Activated T-helper 1 cell treated with anti-CD3 and anti-CD28 coated beads, Interleukin-12 subunit alpha, Interleukin-12 subunit beta, Interleukin-2, Interleukin-4 antibody, amounts not matched to agents 30 ng/mL and 10 ng/mL and 1 ng/mL, durations not matched to agents 14 hours and 24 hours and 36 hours (primary cell): Measurements from ENCODE around the gene CAPN13. TPM values are rescaled to one million over a fixed set of nuclear protein-coding genes. Genes with fewer than 3 reads are reported as not detected.

ENCODE experiments used
- DNase-seq: peaks from one replicate; pipeline ENCODE4 v3.0.0; 2021; ENCODE audit warnings: low spot score
- H3K27ac Mint-ChIP-seq: one replicate; pipeline ENCODE4 v1.8.0; 2021; ENCODE audit warnings: mild to moderate bottlenecking, mixed read lengths
- H3K27me3 Mint-ChIP-seq: one replicate; pipeline ENCODE4 v1.8.0; 2022; ENCODE audit warnings: mild to moderate bottlenecking, moderate library complexity, mixed read lengths; ENCODE audit not compliant: insufficient read depth
- H3K36me3 Mint-ChIP-seq: one replicate; pipeline ENCODE4 v1.8.0; 2021; ENCODE audit warnings: low read depth, mixed read lengths
- H3K4me1 Mint-ChIP-seq: one replicate; pipeline ENCODE4 v1.8.0; 2021; ENCODE audit warnings: low read depth, mixed read lengths
- H3K4me3 Mint-ChIP-seq: one replicate; pipeline ENCODE4 v1.8.0; 2021; ENCODE audit warnings: mild to moderate bottlenecking, moderate library complexity, mixed read lengths
- H3K9me3 Mint-ChIP-seq: one replicate; pipeline ENCODE4 v1.8.0; 2021; ENCODE audit warnings: mixed read lengths
- intact Hi-C: fragments of 100-400 bp; cut with micrococcal nuclease; formaldehyde crosslinking; loops from one replicate; pipeline ENCODE4 v1.15.1; 2024
- total RNA-seq: library from RNA; stranded (reverse); gene quantifications from 2 replicates; pipeline ENCODE4 v1.2.3, GENCODE V29; 2022

Gene CAPN13
- total RNA-seq, 1 donor from 2014 or later, result not detected

DNA sequence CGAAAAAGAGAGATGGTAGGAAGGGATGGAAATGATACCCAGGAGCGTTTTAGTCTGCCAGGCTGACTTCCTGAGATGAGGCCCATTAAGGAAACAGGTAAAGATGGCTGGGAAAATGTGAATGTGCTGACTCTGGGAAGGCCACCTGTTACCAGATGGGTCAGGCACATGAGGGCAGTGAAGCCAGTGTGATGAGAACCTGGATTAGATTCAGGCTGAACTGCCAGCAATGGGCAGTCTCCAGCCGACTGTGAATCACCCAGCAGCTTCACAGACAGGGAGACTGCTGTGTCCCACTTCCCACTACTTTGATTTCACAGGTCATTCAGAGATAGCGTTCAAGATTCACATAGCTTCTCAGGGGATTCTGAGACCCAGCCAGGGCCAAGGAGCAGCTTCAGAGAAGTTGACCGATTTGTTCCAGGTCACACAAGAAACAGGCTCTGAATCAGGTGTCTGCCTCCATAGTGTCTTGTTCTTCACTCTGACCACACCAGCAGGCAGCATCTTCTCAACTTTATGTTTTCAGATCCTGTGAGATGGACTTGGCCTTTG is 26.4 kb downstream of the CAPN13 start:
- Mint-ChIP-seq H3K27ac (no peak overlapping the region), H3K27me3 (peaks cover under 1% of the 10 kb centered on the region), H3K4me3 (no peak overlapping the region), H3K4me1 (no peaks in the 10 kb centered on the region), H3K9me3 (no peaks in the 10 kb centered on the region), H3K36me3 (no peaks in the 10 kb centered on the region)
- no peak for DNase-seq
- intact Hi-C loops, result no loop called here

DNA sequence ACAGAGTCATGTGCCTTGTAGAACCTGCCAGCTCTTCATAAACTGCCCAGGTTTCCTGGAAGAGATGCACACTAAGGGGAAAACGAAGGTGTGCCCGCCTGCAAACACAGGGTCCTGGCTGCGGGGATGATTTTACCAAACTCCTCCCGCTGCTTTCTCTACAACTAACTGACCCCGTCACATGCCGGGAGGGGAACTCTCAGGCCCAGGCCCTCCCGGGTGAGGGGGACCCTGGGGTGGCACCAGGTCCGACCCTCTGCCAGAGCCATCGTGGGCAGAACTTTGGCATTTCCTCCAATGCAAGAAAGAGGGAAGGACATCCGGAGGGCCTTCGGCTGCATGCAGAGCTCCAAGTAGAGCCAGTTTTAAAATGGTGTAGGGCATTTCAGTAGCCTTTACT is 28.6 kb downstream of the CAPN13 start:
- H3K4me1 Mint-ChIP-seq, result no peaks in the 10 kb centered on the region
- H3K4me3 Mint-ChIP-seq, result no peak overlapping the region
- DNase-seq, result no peak
- H3K36me3 Mint-ChIP-seq, result no peaks in the 10 kb centered on the region
- H3K27ac Mint-ChIP-seq, result no peak overlapping the region
- intact Hi-C loops, result no loop called here
- no peaks in the 10 kb centered on the region for H3K9me3 Mint-ChIP-seq
- H3K27me3 Mint-ChIP-seq, result peaks cover 11% of the 10 kb centered on the region

DNA sequence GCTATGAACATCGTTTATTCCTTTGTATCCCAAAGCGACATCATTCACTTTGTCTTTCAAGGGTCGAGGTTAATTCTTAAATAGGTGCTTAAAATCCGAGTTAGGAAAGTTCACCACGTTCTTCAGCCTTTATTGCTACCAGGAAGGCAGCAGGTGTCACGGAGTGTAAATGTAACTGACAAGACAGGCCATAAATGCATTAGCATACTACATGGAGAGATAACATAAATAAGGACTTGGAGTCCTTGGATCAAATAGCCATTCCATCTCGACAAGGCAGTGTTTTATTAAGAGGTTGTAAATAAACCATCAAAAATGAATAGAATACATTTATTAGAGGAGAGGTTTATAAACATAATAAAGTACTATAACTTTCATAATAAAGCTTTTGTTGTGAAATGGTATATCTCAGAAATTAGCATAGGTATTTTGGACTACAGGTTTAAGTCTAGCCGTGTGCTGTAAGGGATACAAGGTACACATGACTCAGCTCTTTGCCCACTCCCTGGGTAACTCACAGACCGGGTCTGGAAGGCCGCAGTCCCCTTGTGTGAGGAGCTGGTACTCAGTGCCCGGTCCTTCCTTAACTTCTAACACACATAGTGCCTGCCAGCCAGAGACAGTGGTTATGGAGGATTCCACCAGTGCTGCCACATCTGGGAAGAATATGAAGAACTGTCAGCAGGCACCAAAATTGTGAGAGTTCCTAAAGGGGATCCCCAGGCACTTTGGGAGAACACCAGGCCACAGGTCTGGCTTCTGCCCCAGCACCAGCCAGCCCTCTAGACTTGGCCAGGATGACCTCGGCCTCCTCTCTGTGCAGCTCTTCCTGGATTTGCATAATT is 29.4 kb downstream of the CAPN13 start:
- Mint-ChIP-seq H3K4me3 (no peak overlapping the region), H3K36me3 (no peaks in the 10 kb centered on the region), H3K27ac (no peak overlapping the region), H3K4me1 (no peaks in the 10 kb centered on the region), H3K9me3 (no peaks in the 10 kb centered on the region), H3K27me3 (peaks cover 11% of the 10 kb centered on the region)
- no peak for DNase-seq
- intact Hi-C loops, result no loop called here

DNA sequence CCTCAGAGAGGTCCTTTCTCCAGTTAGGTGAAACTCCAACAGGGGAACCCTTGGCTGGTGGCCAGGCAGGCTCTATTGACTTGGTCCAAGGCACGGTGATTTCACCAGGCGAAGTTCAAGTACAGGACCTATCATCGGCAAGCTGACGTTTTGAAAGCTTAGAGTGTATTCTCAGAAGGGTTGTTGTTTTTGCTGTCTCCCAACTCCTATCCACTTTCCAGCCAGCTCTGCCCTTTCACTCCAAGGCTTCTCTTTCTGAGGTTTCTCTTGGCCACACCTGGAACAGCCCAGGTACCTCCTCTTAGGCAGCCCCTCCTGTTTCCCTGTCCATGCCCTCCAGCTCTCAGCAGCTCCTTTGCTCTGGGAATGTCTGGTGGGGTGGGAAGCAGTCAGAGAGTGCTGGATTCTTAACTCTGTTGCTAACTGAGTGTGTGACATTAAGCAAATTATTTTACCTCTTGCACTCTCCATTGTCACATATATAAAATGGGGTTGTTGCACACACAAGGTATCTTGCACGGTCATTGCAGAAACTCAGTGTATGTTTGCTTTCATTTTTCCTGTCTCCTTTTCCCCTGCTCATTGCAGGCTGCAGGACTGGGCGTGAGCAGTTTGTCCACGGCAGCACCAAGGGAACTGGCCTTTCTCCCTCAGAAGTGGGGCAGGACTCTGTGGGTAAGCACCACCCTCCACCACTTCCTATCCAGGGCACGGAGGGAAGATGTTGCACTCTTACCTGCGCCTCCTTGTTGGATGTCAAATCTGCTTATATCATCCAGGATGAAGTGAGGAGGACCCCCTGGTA is 30.2 kb downstream of the CAPN13 start:
- intact Hi-C loops, result no loop called here
- Mint-ChIP-seq H3K9me3 (no peaks in the 10 kb centered on the region), H3K4me3 (no peak overlapping the region), H3K4me1 (no peaks in the 10 kb centered on the region), H3K27me3 (peaks cover 11% of the 10 kb centered on the region), H3K36me3 (no peaks in the 10 kb centered on the region), H3K27ac (no peak overlapping the region)
- DNase-seq, result no peak

DNA sequence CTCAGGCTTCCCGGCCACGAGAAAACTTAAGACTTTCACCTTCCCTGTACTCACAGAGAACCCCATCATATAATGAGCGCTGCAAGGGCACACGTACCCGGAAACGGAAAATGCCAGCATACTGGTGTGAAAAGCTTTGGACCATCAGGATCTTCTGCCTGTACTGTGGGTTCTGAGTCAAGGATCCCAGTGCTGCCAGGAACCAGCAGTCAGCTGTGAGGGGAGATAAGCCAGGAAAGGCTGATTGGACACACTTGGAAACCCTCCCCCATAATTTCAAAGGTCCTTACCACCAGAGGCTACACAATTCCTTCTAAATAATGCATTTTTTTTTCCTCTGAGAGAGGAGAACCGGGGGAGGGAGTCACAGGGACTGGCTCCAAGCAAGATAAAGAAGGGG is 31.4 kb downstream of the CAPN13 start:
- peaks cover 11% of the 10 kb centered on the region for H3K27me3 Mint-ChIP-seq
- intact Hi-C loops, result no loop called here
- H3K36me3 Mint-ChIP-seq, result no peaks in the 10 kb centered on the region
- DNase-seq, result no peak
- no peaks in the 10 kb centered on the region for H3K9me3 Mint-ChIP-seq
- H3K27ac Mint-ChIP-seq, result no peak overlapping the region
- no peaks in the 10 kb centered on the region for H3K4me1 Mint-ChIP-seq
- H3K4me3 Mint-ChIP-seq, result no peak overlapping the region

DNA sequence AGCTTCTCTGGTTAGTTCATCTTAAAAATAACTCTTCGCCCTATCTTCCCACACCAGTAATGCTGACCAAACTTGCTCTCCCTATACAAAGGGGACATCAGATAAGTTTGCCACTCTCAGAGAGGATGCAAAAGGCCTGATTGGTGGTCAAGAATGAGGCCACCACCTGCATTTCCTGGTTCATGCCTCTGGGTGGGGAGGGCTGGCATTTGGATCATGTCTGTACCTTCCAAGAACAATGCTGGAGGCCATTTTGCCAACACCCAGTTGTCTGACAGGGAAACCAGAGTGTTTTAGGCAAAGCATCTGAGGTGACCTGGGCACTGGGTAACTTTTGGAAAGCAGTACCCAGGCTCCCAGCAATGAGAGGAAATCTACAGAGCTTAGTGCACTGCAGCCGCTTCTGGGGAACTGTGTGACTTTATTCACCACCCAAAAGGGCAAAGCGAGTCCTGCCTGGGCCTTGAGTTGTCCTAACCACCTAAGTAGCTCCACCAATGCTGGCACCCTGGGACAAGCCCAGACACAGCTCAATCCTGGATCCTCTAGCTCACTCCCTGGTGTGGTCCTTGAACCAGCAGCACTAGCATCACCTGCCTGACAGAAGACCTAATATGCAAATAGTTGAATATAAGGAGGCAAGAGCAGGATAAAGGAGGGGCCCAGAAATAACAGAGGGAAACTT is 35.1 kb downstream of the CAPN13 start:
- H3K4me3 Mint-ChIP-seq, result no peak overlapping the region
- H3K27me3 Mint-ChIP-seq, result peaks cover 12% of the 10 kb centered on the region
- H3K9me3 Mint-ChIP-seq, result no peaks in the 10 kb centered on the region
- H3K4me1 Mint-ChIP-seq, result no peaks in the 10 kb centered on the region
- intact Hi-C loops, result no loop called here
- no peaks in the 10 kb centered on the region for H3K36me3 Mint-ChIP-seq
- no peak for DNase-seq
- H3K27ac Mint-ChIP-seq, result no peak overlapping the region

DNA sequence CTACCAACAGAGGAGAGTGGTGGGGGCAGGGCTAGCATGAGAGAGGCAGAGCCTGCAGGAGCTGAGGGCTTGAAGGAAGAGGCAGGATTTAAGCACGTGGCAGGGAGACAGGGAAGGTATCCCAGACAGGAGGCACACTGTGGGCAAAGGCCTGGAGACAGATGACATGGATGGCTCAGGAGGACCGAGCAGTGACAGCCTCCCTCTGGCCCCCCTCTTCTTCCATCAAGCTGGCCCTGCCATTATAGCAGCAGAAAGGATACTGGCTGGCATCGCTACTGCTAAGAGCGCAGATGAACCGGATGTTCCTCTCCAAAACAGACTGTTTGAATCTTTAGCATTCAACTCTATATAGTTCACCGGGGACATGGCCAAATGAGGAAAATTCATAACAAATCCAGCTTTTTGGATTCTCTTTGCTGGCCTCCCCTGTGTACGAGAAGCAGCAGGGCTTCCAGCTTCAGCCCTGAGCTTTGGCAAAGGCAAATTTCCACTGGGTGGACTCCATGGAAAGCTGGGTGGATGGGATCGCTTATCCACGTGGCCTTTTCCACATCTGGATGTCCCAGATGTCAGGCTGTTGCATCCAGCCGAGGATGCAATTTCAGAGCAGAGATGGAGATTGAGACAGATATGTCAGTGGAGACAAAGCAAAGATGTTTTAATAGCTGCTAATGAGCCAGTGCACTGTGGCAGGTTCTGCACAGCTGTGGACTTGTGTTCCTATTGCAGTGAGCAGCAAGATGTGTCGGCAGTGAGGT is 36.2 kb downstream of the CAPN13 start:
- Mint-ChIP-seq H3K36me3 (no peaks in the 10 kb centered on the region), H3K9me3 (no peaks in the 10 kb centered on the region), H3K4me3 (no peak overlapping the region), H3K27me3 (peaks cover 12% of the 10 kb centered on the region), H3K27ac (no peak overlapping the region), H3K4me1 (no peaks in the 10 kb centered on the region)
- intact Hi-C loops, result no loop called here
- DNase-seq, result no peak

DNA sequence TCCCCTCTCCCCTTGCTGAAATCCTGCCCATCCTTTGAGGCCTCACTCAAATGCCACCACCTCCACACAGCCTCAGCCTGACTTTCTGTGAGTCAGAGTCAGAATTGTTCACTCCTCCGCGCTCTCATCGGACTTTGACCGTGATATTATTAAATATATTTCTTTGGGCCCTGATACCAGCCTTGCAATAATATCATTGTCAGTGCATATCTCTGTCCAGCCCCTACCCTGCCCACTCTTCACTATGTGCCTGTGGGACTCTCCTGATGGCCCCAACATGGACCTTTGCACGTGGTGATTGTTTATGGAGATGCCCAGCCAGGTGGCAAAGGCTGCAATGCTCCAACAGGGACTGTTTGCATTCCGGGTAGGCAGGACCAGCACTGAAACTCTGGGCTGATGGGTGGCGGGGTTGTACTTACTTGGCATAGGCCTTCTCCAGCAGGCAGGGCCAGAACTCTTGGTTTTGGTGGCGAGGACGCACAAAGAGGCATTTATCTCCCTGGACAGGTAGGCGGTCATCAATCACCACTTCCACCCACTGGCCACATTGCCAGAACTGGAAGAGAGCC is 37.3 kb downstream of the CAPN13 start:
- intact Hi-C loops, result no loop called here
- H3K4me1 Mint-ChIP-seq, result no peaks in the 10 kb centered on the region
- DNase-seq, result no peak
- H3K36me3 Mint-ChIP-seq, result no peaks in the 10 kb centered on the region
- H3K27ac Mint-ChIP-seq, result no peak overlapping the region
- H3K9me3 Mint-ChIP-seq, result no peaks in the 10 kb centered on the region
- peaks cover 8% of the 10 kb centered on the region for H3K27me3 Mint-ChIP-seq
- H3K4me3 Mint-ChIP-seq, result no peak overlapping the region

DNA sequence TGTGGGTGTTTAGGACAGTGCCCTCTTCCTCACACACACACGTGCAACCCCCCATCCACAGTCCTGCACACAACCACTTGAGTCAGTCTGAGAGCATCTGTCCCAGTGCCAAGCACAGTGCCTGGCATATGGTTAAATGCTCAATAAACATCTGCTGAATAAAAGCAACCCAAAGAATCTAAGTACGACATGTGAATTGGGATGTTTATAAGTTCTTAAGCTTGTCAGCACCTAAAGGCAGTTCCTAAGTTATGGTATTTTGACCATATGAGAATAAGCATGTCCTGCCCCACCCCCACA is 37.8 kb downstream of the CAPN13 start:
- Mint-ChIP-seq H3K4me1 (no peaks in the 10 kb centered on the region), H3K36me3 (no peaks in the 10 kb centered on the region), H3K27ac (no peak overlapping the region), H3K27me3 (peaks cover 6% of the 10 kb centered on the region), H3K4me3 (no peak overlapping the region), H3K9me3 (no peaks in the 10 kb centered on the region)
- no peak for DNase-seq
- intact Hi-C loops, result no loop called here

DNA sequence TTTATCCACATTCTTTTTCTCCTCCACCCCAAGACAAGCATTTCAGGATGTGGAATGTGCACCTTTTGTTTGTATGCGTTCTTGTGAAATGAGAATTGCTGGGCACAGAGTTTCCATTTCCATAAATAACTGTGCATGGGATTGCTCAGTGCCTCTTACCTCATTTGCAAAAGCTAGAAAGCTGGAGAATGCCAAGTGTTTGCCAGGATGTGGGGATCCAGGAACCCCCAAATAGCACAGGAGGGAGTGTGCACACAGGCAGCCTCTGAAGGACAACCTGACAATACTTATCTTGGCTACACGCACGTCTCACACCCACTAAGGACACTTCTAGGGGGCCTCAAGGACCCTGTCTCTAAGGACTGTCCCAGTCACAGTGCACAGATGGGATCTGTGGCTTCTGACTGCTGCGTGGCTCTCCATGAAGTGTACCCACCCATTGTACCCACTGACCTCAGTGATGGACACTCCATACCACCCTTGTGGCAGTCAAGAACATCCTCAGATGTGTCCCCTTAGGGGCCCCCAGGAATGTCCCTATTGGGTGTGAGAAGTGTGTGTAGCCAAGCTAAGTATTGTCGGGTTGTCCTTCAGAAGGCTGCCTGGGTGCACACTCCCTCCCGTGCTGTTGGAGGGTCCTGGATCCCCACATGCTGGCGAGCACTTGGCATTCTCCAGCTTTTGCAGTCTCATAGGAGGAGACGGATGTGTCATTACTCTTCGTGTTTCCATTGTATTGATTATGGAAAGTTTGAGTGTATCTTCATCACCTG is 38.4 kb downstream of the CAPN13 start:
- DNase-seq, result no peak
- H3K4me3 Mint-ChIP-seq, result no peak overlapping the region
- no peaks in the 10 kb centered on the region for H3K9me3 Mint-ChIP-seq
- H3K27ac Mint-ChIP-seq, result no peak overlapping the region
- no peaks in the 10 kb centered on the region for H3K36me3 Mint-ChIP-seq
- intact Hi-C loops, result no loop called here
- H3K27me3 Mint-ChIP-seq, result peaks cover 2% of the 10 kb centered on the region
- no peaks in the 10 kb centered on the region for H3K4me1 Mint-ChIP-seq

DNA sequence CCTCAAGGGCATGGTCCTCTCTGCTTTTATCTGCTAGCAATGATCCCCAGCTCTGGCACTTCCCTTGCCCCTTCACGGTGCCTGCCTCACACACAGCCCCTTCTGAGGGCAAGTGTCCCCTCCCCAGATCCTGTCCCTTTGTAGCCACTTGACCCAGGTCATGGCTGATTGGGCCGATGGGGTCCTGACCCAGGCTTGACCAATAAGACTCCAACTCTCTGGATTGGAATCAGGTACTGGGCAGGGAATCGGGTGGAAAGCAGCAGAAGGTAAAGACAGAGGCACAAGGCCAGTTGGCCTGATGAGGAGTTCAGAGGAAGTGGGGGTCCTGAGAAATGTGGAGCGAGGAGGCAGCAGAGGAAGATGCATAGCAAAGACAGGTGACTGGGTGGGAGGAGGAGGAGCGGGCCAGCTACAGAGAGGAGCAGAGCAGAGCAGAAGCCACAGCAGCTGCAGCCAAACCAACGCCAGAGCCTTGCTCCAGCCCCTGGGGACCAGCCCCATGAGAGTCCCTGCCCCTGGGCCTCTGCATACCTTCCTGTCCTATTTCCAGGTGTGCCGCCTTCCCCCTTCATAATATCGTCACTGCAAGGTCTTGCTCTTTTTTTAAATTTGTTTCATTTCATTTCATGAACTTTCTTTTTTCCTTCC is 39.1 kb downstream of the CAPN13 start:
- Mint-ChIP-seq H3K4me3 (no peak overlapping the region), H3K36me3 (no peaks in the 10 kb centered on the region), H3K9me3 (no peaks in the 10 kb centered on the region), H3K27me3 (peaks cover 2% of the 10 kb centered on the region), H3K4me1 (no peaks in the 10 kb centered on the region), H3K27ac (no peak overlapping the region)
- no peak for DNase-seq
- intact Hi-C loops, result no loop called here
